Psoas muscle (tissue), 8 donors: ENCODE measurements around the gene RPS13. TPM values are rescaled to one million over a fixed set of nuclear protein-coding genes. Genes with fewer than 3 reads are reported as not detected.
"Not testable (repeated sequence)": the region's sequence is repeated elsewhere in the genome, so short reads cannot be mapped to it uniquely, and the experiment has no call there.

Source experiments
- ATAC-seq, 4 donors: fragments of 200-7000 bp; cut with Tn5 transposase; one replicate each; pipeline ENCODE4 v1.9.1; 2020; ENCODE audit warnings: moderate library complexity in 3 of 4, mild to moderate bottlenecking in 2 of 4
- DNase-seq, 2 donors: peaks; one replicate each; pipeline ENCODE4 v3.0.0-alpha.2; 2020
- H3K27ac ChIP-seq: fragments of 200-600 bp; one replicate; pipeline ENCODE4 v1.8.0; 2022
- H3K27me3 ChIP-seq, 3 donors: fragments of 200-600 bp in 1 of 3; one replicate each; pipeline versions ENCODE4 v1.6.1 to v1.8.0; 2013 to 2022; ENCODE audit warnings: low read length in 2 of 3, mild to moderate bottlenecking in 2 of 3, moderate library complexity in 1 of 3; ENCODE audit not compliant: insufficient read depth in 3 of 3
- H3K36me3 ChIP-seq, 2 donors: fragments of 200-600 bp in 1 of 2; one replicate each; pipeline versions ENCODE4 v1.6.1 to v1.8.0; 2013 to 2022; ENCODE audit warnings: low read depth in 1 of 2, mild to moderate bottlenecking in 1 of 2, moderate library complexity in 1 of 2; ENCODE audit not compliant: insufficient read depth in 1 of 2
- H3K4me1 ChIP-seq: fragments of 200-600 bp; one replicate; pipeline ENCODE4 v1.8.0; 2022
- H3K4me3 ChIP-seq: fragments of 200-600 bp; one replicate; pipeline ENCODE4 v1.8.0; 2022; ENCODE audit warnings: mild to moderate bottlenecking
- H3K9me3 ChIP-seq: fragments of 200-600 bp; one replicate; pipeline ENCODE4 v1.8.0; 2022
- WGBS, 3 donors: extraction: QIAGEN DNeasy Blood & Tissue Kit; methylation state at CpG; one replicate each; pipeline versions ENCODE4 v1.1.6 to v1.1.7; 2013; 5-methylcytosine and 5-hydroxymethylcytosine counted together
- intact Hi-C, 2 donors: fragments of 100-400 bp; cut with DNase I; formaldehyde crosslinking; loops; one replicate each; pipeline versions ENCODE4 v1.11.0 to v1.14.2; 2022
- long read RNA-seq, 2 donors: library from polyadenylated mRNA; unstranded; transcript quantifications; one replicate each; pipeline ENCODE4 v2.0.0, GENCODE V29; 2021
- polyA plus RNA-seq, 3 donors: library from polyadenylated mRNA; stranded (reverse); fragments of 200-250 nt; gene quantifications; one replicate each; pipeline ENCODE4 v1.2.3, GENCODE V29; 2013
- total RNA-seq, 4 donors: library from RNA; stranded (reverse); fragmentation: NEBNext Ultra II Directional in 2 of 4; extraction: Animal tissue kit (Norgen Biotek cat#: 25700) in 2 of 4; gene quantifications; one replicate each; pipeline versions ENCODE4 v1.2.1 to v1.2.4, GENCODE V29; 2021 to 2023
- TF ChIP-seq, protein P1 (sequence below): fragments of 200-600 bp; IDR thresholded peaks from one replicate; pipeline ENCODE4 v1.8.0; 2022; ENCODE audit warnings: antibody characterized with exemption
- donor health status: healthy with polysubstance abuse.
- donor health status: DM: no; HTN: no; CAD: no; lungs with moderate emphysema.
- donor health status: Bipolar disorder and iron deficiency.
- donor health status: healthy.
- donor health status: DM: yes; HTN: yes; CAD: no.
- donor health status: DM: no; HTN: no; CAD: no.
- donor health status: DM: no; HTN: no; CAD: no.
- donor health status: DM: yes; HTN: yes; CAD: no.

The RPS13 gene
- total RNA-seq, result 1,000 to 10,000 TPM in 2 of 4 donors, 100 to 1,000 TPM in 2; 717 to 1,079 (median 1,007) TPM
- 1,000 to 10,000 TPM; 1,994 to 2,310 (median 2,088) TPM for polyA plus RNA-seq
- long read RNA-seq, donor 1, transcript RPS13-207 (2 exons, 594 nt), result minor isoform, 22 of 455 reads
- long read RNA-seq, donor 1, transcript RPS13-202 (6 exons, 646 nt), result major isoform, 423 of 455 reads
- long read RNA-seq, donor 1, partial matches to known transcripts, result 0 of 455 reads
- long read RNA-seq, donor 1, other reads (novel, unspliced or antisense), result 1 of 455 reads
- long read RNA-seq, donor 2, transcript RPS13-204 (6 exons, 561 nt), result minor isoform, 6 of 744 reads
- long read RNA-seq, donor 2, transcript RPS13-202 (6 exons, 646 nt), result major isoform, 704 of 744 reads
- long read RNA-seq, donor 2, transcript RPS13-203 (5 exons, 664 nt), result minor isoform, 11 of 744 reads
- long read RNA-seq, donor 2, transcript RPS13-201 (6 exons, 491 nt), result minor isoform, 13 of 744 reads
- long read RNA-seq, donor 2, partial matches to known transcripts, result 3 of 744 reads
- long read RNA-seq, donor 2, other reads (novel, unspliced or antisense), result 2 of 744 reads

DNA sequence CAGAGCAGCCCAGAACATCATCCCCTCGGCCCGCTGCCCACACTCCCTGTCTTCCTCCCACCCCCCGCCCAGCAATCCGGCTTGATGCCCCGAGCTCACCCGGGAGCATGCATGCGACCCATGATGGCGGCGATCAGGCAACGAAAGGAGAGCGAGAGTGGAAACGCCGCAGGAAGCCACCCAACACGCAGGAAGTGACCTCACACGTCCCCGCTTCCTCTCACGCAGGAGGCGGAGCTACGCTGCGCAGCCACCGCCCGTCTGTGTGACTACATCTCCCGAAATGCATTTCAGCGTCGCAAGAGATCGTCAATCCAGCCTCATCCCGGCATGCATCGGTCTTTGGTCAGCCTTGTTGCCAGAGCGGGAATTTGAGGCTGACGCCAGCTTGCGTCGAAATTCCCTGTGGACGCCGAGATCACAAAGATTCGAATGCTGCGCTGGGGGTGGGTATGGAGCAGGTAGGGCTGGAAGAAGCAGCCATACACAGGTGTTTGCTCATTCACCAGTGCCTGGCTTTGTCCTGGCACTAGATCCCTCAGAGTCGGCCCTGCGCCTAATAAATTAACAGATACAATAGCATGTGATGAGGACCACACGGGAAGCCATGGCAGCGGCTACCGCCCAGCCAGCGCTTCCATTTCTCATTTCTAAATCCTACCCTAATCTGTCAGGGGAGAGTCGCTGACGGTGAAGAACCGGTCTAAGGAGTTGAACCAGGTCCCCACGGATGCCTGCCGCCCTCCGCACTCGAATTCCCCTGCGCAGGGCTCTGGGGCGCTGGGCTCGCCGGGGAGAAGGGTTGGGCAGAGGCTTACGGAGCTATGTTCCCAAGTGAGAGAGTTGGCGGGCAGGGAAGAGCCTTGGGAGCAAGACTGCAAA, at the start of gene RPS13:
Gene RPS13 (minus strand): TSS at position 148 of the 882 bp plus-strand sequence. CDS start 26 bp downstream, at position 122.
- intact Hi-C loops, result loop anchor here in 1 of 2 donors (5.0 to 10.0 kb wide), 3 partner anchors 130 to 647 kb away; partner anchors contain the start of gene PIK3C2A
- WGBS, 3 donors, result 0 to 1% (median 0%) methylated on average over 48 to 55 of the region's 55 CpGs

DNA sequence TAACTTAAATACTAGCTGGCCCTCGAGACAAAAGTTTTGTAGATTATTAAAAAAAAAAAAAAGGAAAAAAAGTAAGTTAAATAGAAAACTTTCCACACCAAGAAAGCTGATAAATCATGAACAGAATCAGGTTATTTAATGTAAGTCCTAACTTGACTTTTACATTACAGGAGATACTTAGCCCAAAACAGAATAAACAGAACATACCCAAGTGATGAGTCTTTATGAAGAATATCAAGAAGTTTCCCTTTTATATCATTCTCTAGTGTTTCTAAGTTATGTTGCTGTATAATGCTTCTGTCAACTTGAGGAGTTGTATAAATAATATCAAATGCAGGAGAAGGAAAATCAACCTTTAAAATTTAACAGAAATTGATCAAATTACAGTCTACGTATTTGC, 44.5 kb upstream of the RPS13 start:
- WGBS, 3 donors, result 94 to 96% (median 95%) methylated on average over 2 of the region's 2 CpGs
- TF ChIP-seq, protein P1, sequence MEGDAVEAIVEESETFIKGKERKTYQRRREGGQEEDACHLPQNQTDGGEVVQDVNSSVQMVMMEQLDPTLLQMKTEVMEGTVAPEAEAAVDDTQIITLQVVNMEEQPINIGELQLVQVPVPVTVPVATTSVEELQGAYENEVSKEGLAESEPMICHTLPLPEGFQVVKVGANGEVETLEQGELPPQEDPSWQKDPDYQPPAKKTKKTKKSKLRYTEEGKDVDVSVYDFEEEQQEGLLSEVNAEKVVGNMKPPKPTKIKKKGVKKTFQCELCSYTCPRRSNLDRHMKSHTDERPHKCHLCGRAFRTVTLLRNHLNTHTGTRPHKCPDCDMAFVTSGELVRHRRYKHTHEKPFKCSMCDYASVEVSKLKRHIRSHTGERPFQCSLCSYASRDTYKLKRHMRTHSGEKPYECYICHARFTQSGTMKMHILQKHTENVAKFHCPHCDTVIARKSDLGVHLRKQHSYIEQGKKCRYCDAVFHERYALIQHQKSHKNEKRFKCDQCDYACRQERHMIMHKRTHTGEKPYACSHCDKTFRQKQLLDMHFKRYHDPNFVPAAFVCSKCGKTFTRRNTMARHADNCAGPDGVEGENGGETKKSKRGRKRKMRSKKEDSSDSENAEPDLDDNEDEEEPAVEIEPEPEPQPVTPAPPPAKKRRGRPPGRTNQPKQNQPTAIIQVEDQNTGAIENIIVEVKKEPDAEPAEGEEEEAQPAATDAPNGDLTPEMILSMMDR, result no peak
- peaks cover 0 to 87% of the 10 kb centered on the region in 2 donors for H3K36me3 ChIP-seq
- no peaks in the 10 kb centered on the region for H3K9me3 ChIP-seq
- no peak overlapping the region for H3K27ac ChIP-seq
- H3K4me1 ChIP-seq, result no peaks in the 10 kb centered on the region
- no peak for ATAC-seq
- DNase-seq, result no peak
- intact Hi-C loops, result no loop called here
- H3K4me3 ChIP-seq, result no peak overlapping the region
- no peaks in the 10 kb centered on the region for H3K27me3 ChIP-seq

More for the DNA sequence above, at the start of gene RPS13:
- ATAC-seq, result peak; percentile 96 to 99 (median 98)
- H3K4me1 ChIP-seq, result peaks cover 19% of the 10 kb centered on the region
- peak within 1 kb of the TSS; percentile 96 for H3K27ac ChIP-seq
- TF ChIP-seq, protein P1, result no peak
- peak; percentile 96 to 98 for DNase-seq
- peak within 1 kb of the TSS; percentile 91 for H3K4me3 ChIP-seq
- peaks cover 3 to 37% of the 10 kb centered on the region in 2 donors for H3K36me3 ChIP-seq
- no peaks in the 10 kb centered on the region for H3K27me3 ChIP-seq
- no peaks in the 10 kb centered on the region for H3K9me3 ChIP-seq

DNA sequence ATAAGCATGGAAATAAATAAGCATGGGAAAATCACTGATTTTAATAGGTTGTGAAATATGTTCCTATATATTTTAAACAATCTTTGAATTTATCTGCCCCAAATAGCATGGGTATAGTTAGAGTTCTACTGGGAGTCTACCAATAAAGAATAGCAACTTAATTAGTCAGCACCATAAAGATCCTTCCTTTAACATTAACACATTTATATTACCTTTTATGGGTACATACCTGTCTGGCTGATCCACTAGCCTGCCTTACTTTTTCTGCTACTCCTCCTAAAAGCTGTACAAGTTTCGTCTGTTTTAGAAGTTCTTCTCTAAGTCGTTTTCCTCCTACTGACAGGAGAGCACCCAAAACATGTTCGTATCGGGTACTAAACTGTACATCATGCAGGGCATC, 39.8 kb upstream of the RPS13 start:
- TF ChIP-seq, protein P1, result no peak
- Histone ChIP-seq H3K9me3 (no peaks in the 10 kb centered on the region), H3K27me3 (no peaks in the 10 kb centered on the region), H3K4me1 (no peaks in the 10 kb centered on the region), H3K4me3 (no peak overlapping the region), H3K27ac (no peak overlapping the region), H3K36me3 (peaks cover 0 to 95% of the 10 kb centered on the region in 2 donors)
- intact Hi-C loops, result no loop called here
- WGBS, 3 donors, result 96 to 99% (median 99%) methylated on average over 4 of the region's 4 CpGs
- DNase-seq (no peak), ATAC-seq (no peak)

DNA sequence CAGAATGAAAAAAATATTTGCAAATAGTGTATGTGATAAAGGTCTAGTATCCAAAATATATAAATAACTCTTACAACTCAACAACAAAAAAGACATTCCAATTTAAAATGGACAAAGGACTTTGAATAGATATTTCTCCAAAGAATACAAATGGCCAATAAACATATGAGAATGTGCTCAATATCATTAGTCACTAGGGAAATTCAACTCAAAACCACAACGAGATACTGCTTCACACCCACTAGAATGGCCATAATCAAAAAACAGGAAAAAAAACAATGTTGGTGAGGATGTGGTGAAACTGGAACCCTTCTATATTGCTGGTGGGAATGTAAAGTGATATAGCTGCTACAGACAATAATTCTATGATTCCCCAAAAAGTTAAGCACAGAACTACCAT, 38.6 kb upstream of the RPS13 start:
- intact Hi-C loops, result no loop called here
- H3K4me1 ChIP-seq, result no peaks in the 10 kb centered on the region
- peaks cover 0 to 95% of the 10 kb centered on the region in 2 donors for H3K36me3 ChIP-seq
- H3K9me3 ChIP-seq, result no peaks in the 10 kb centered on the region
- WGBS, 3 donors, result 76 to 79% (median 77%) methylated on average over 1 of the region's 1 CpG
- no peak for ATAC-seq
- DNase-seq, result no peak
- TF ChIP-seq, protein P1, result no peak
- H3K27me3 ChIP-seq, result no peaks in the 10 kb centered on the region
- no peak overlapping the region for H3K27ac ChIP-seq
- no peak overlapping the region for H3K4me3 ChIP-seq

DNA sequence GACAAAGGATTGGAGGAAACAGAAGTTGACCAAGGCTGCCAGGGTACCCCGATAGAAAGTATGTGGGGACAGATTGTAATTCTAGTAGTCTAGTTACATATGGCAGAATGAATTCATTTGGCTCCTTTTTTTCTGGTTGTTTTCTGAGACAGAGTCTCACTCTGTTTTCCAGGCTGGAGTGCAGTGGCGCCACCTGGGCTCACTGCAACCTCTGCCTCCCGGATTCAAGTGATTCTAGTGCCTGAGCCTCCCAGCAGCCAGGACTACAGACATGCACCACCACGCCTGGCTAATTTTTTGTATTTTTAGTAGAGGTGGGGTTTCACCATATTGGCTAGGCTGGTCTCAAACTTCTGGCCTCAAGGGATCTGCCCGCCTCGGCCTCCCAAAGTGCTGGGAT, 30.3 kb upstream of the RPS13 start:
- peaks cover 0 to 100% of the 10 kb centered on the region in 2 donors for H3K36me3 ChIP-seq
- WGBS, 3 donors, result 80 to 88% (median 85%) methylated on average over 6 of the region's 6 CpGs

DNA sequence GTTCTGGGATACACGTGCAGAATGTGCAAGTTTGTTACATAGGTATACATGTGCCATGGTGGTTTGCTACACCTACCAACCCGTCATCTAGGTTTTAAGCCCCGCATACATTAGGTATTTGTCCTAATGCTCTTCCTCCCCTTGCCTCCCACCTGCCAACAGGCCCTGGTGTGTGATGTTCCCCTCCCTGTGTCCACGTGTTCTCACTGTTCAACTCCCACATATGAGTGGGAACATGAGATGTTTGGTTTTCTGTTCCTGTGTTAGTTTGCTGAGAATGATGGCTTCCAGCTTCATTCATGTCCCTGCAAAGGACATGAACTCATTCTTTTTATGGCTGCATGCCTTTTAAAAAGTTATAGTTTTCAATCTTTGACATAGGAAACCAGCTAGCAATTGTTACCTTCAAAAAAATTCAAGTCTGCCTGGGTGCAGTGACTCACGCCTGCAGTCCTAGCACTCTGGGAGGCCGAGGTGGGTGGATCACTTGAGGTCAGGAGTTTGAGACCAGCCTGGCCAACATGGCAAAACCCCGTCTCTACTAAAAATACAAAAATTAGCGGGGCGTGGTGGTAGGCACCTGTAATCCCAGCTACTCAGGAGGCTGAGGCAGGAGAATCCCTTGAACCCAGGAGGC, 28.1 kb upstream of the RPS13 start:
- H3K4me3 ChIP-seq, intact Hi-C loops, H3K9me3 ChIP-seq, H3K4me1 ChIP-seq, DNase-seq, H3K27me3 ChIP-seq, H3K27ac ChIP-seq, ATAC-seq: not testable (repeated sequence)
- peaks cover 0 to 96% of the 10 kb centered on the region in 2 donors for H3K36me3 ChIP-seq
- 92 to 93% (median 92%) methylated on average over 9 of the region's 9 CpGs for WGBS, 3 donors

More for the DNA sequence above, 30.3 kb upstream of the RPS13 start:
- H3K27me3 ChIP-seq, ATAC-seq, intact Hi-C loops, H3K4me1 ChIP-seq, H3K27ac ChIP-seq, H3K4me3 ChIP-seq, DNase-seq, H3K9me3 ChIP-seq: not testable (repeated sequence)
